Lower lobe of right lung (tissue), 2 donors: ENCODE measurements around the gene UBE3B. TPM values are rescaled to one million over a fixed set of nuclear protein-coding genes. Genes with fewer than 3 reads are reported as not detected.

ENCODE experiments used
- ATAC-seq, 2 donors: fragments of 200-7000 bp; cut with Tn5 transposase; one replicate each; pipeline ENCODE4 v1.9.1; 2020 to 2022; ENCODE audit warnings: mild to moderate bottlenecking in 2 of 2, moderate library complexity in 2 of 2
- DNase-seq: peaks from one replicate; pipeline ENCODE4 v3.0.0-alpha.2; 2020
- H3K27ac ChIP-seq: fragments of 200-600 bp; one replicate; pipeline ENCODE4 v1.8.0; 2022
- H3K27me3 ChIP-seq: fragments of 200-600 bp; one replicate; pipeline ENCODE4 v1.8.0; 2022; ENCODE audit warnings: low read depth
- H3K36me3 ChIP-seq: fragments of 200-600 bp; one replicate; pipeline ENCODE4 v1.8.0; 2022; ENCODE audit warnings: mild to moderate bottlenecking
- H3K4me1 ChIP-seq: fragments of 200-600 bp; one replicate; pipeline ENCODE4 v1.8.0; 2022
- H3K4me3 ChIP-seq: fragments of 200-600 bp; one replicate; pipeline ENCODE4 v1.8.0; 2022; ENCODE audit warnings: mild to moderate bottlenecking
- H3K9me3 ChIP-seq: fragments of 200-600 bp; one replicate; pipeline ENCODE4 v1.8.0; 2022
- CTCF ChIP-seq: fragments of 200-600 bp; IDR thresholded peaks from one replicate; pipeline ENCODE4 v1.8.0; 2022; ENCODE audit warnings: antibody characterized with exemption, mild to moderate bottlenecking
- intact Hi-C: fragments of 100-400 bp; cut with DNase I; formaldehyde crosslinking; loops from one replicate; pipeline ENCODE4 v1.11.0; 2022
- total RNA-seq: library from RNA; stranded (reverse); fragmentation: NEBNext Ultra II Directional; extraction: Animal tissue kit (Norgen Biotek cat#: 25700); gene quantifications from one replicate; pipeline ENCODE4 v1.2.1, GENCODE V29; 2021
- donor health status: DM: no; HTN: yes; CAD: no; lungs with severe emphysema.

UBE3B gene
- total RNA-seq, 1 donor from 2014 or later: 40.1 TPM

- intact Hi-C loops: no loop called here
- no peak for DNase-seq
Measured at GRCh38 chr12:109494348-109494881, 17.0 kb downstream of the UBE3B start.

GRCh38 chr12:109495012-109495411 lies 17.6 kb downstream of the UBE3B start:
- no peak for DNase-seq

More at GRCh38 chr12:109494348-109494881, 17.0 kb downstream of the UBE3B start:
- no peaks in the 10 kb centered on the region for H3K27me3 ChIP-seq
- H3K4me1 ChIP-seq: no peaks in the 10 kb centered on the region
- no peaks in the 10 kb centered on the region for H3K9me3 ChIP-seq
- H3K4me3 ChIP-seq: no peak overlapping the region
- no peak overlapping the region for H3K27ac ChIP-seq
- TF ChIP-seq CTCF: no peak
- H3K36me3 ChIP-seq: peaks cover 95% of the 10 kb centered on the region
- ATAC-seq: no peak

GRCh38 chr12:109496306-109496705 lies 18.9 kb downstream of the UBE3B start:
- H3K4me1 ChIP-seq: no peaks in the 10 kb centered on the region
- intact Hi-C loops: no loop called here
- no peak for TF ChIP-seq CTCF
- H3K27ac ChIP-seq: no peak overlapping the region
- H3K9me3 ChIP-seq: no peaks in the 10 kb centered on the region
- peaks cover 95% of the 10 kb centered on the region for H3K36me3 ChIP-seq
- no peak overlapping the region for H3K4me3 ChIP-seq
- no peaks in the 10 kb centered on the region for H3K27me3 ChIP-seq
- no peak for ATAC-seq
- DNase-seq: no peak

More at GRCh38 chr12:109495012-109495411, 17.6 kb downstream of the UBE3B start:
- Histone ChIP-seq H3K4me1 (no peaks in the 10 kb centered on the region), H3K27me3 (no peaks in the 10 kb centered on the region), H3K4me3 (no peak overlapping the region), H3K36me3 (peaks cover 95% of the 10 kb centered on the region), H3K27ac (no peak overlapping the region), H3K9me3 (no peaks in the 10 kb centered on the region)
- intact Hi-C loops: no loop called here
- no peak for ATAC-seq
- no peak for TF ChIP-seq CTCF

- Histone ChIP-seq H3K9me3 (no peaks in the 10 kb centered on the region), H3K4me1 (no peaks in the 10 kb centered on the region), H3K27me3 (no peaks in the 10 kb centered on the region), H3K36me3 (peaks cover 95% of the 10 kb centered on the region), H3K27ac (no peak overlapping the region), H3K4me3 (no peak overlapping the region)
- DNase-seq (no peak), ATAC-seq (no peak)
- intact Hi-C loops: no loop called here
- no peak for TF ChIP-seq CTCF
Measured at GRCh38 chr12:109497675-109498074, 20.2 kb downstream of the UBE3B start.

- Histone ChIP-seq H3K9me3 (no peaks in the 10 kb centered on the region), H3K27me3 (no peaks in the 10 kb centered on the region), H3K4me1 (no peaks in the 10 kb centered on the region), H3K4me3 (no peak overlapping the region), H3K27ac (no peak overlapping the region), H3K36me3 (peaks cover 98% of the 10 kb centered on the region)
- no peak for TF ChIP-seq CTCF
- no peak for ATAC-seq
- no peak for DNase-seq
- intact Hi-C loops: no loop called here
Measured at GRCh38 chr12:109500406-109501185, 23.2 kb downstream of the UBE3B start.
